COR-L47 (cell line): ENCODE results near the gene PTCD2.
"Not testable (repeated sequence)": the region's sequence is repeated elsewhere in the genome, so short reads cannot be mapped to it uniquely, and the experiment has no call there.

Experiments used
- DNase-seq: peaks from one replicate; lab custom pipeline; 2025; lab: John Stamatoyannopoulos, UW

PTCD2 gene

DNA sequence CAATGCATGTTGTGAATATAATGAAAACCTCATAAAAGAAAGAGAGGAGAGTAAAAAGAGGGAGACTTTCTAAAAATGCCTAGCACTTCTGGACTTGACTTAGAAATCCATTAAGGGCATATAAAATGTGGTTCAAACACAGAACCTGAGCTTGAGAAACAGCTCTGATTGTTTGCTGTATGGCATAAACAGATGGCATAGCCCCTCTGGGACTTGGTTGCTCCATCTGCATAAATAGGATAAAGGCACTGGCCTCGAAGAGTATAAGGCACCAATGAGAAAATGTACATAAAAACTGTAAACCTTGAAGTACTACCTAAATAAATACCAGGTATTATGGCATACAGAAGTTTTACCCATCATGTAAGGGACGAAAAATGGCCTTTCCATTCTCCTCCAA is 23.9 kb upstream of the PTCD2 start:
- no peak for DNase-seq

- not testable (repeated sequence) for DNase-seq
Observed at GRCh38 chr5:72298136-72298535, 22.0 kb upstream of the PTCD2 start.

DNA sequence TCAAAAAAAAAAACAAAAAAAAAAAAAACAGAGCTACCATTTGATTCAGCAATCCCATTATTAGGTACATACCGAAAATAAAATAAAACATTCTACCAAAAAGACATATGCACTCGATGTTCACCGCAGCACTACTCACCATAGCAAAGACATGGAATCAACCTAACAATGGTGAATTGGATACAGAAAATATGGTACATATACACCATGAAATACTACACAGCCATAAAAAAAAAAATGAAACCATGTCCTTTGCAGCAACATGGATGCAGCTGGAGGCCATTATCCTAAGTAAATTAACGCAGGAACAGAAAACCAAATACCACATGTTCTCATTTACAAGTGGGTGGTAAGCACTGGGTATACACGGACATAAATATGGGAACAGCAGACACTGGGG is 21.5 kb upstream of the PTCD2 start:
- DNase-seq: no peak

DNA sequence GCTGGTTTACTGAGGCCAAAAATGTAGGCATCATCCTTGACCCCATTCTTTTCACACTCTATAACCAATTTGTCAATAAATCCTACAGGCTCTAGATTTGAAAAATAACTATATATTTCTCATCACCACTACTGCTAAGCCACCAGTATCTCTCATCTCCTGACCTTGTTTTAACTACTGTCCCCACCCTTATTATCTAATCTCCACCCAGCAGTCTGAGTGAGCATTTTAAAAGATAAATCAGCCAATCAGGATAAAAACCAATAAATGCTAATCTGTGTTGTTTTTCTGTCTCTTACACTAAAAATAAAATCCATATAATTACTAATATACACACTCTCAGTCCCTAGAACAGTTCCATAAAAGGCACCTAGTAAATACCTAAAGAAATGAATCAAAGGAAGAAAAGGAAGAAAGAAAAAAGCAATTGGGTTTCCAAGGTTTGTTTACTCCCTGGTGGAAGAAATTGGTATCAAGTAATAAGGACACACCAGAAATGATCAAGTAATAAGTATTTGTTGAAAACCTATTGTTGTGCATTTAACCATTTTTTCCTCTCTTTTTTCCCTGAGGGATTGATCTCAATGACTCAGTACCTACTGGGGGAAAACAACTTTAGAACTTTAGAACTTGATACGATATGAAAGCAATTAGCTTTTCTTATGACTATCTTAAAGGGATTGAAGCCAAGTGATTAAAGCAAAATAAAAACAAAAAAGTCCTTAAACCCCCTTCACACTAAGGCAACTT is 19.4 kb upstream of the PTCD2 start:
- no peak for DNase-seq

GRCh38 chr5:72301557-72301956 is 18.6 kb upstream of the PTCD2 start:
- DNase-seq: no peak

DNA sequence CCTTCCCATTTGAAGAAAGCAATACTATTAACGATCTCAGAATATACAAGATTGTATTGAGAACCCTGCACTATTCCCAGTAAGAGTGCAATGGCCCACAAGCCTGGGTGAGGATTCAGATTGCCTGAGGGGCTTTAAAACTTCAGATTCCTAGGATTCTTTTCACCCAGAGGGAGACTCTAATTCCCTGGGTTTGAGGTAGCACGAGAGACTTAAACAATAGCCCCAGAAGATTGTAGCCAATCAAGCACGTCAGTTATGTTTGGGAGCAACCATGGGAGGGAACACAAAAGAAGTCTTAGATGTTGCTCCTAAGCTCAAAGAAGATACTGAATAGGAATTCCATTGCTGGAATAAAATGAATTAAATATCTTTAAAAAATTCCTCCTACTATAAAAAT is 18.0 kb upstream of the PTCD2 start:
- DNase-seq: no peak

- no peak for DNase-seq
Observed at GRCh38 chr5:72305194-72306142, 14.7 kb upstream of the PTCD2 start.

DNA sequence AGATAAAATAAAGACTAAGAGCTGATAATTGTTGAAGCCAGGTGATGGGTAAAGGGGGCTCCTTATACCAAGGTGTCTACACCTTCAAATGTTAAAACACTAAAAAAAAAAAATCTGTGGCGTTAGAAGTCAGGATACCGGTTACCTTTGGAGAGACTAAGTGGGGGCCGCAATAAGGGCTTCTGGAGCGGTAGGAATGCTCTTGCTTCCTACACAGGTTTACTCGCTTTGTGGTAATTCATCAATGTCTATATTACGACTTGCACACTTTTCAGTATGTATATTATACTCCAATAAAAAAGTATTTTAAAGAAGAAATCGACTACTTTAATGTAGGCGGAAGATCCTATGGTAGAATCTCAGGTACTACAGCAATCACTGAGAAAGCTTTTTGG is 12.6 kb upstream of the PTCD2 start:
- DNase-seq: no peak

GRCh38 chr5:72307968-72308852 is 12.0 kb upstream of the PTCD2 start:
- DNase-seq: peak; percentile 97

DNA sequence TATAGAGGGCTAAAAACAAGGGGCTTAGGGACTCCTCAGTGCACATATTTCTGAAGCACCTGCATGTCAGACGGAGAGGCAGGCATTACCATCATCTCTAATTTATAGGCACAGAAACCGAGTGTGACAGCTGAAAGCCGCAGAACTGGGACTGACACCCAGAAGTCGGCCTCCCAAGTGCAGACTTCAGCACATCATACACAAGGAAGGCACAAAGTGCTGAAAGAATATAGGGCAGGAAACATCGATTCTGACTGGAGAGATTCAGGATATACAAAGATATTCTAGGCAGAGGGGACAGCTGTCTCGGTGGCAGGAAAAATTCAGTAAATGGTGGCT is 11.4 kb upstream of the PTCD2 start:
- no peak for DNase-seq

DNA sequence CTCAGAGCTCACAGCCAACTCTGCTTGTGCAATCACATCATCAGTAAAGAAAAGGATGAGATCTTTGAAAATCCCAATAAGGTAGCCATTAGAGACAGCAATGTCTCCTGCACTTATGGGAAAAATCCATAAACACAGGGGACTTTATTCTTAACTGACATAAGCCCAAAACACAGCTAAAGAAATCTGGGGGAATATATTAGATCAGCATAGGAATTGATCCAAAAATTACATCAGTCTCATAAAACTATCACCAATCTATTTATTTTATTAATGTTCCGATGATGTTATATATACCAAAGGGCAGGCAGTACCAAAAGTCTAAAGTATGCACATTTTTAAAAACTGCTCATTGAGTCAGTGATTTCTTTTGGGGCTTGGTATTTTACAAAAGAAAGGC is 7.0 kb upstream of the PTCD2 start:
- no peak for DNase-seq

DNA sequence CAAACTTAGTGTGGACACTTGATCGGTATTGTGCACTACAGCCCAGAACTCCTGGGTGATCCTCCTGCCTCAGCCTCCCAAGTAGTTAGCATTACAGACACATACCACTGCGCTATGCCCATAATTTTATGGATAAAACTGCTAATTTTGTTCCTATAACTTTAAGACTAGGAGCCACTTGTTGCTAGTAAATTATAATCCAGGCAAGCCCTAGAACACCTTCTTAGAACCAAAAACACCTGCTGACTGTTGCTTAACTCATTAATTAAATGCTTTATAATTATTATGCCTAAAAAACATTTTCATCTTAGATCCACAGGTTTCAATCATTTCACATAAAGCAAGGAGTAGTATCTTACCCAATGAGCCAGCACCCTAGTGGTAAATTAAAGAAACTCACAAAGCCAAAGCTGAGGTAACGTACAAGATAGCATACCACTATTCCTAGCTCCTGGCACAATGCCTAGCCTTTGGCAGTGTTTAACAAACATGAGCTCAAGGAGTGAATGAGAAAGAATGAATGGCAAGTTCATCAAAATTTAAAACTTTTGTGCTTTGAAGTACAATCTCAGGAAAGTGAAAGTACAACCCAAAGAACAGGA is 5.5 kb upstream of the PTCD2 start:
- DNase-seq: peak; percentile 70

DNA sequence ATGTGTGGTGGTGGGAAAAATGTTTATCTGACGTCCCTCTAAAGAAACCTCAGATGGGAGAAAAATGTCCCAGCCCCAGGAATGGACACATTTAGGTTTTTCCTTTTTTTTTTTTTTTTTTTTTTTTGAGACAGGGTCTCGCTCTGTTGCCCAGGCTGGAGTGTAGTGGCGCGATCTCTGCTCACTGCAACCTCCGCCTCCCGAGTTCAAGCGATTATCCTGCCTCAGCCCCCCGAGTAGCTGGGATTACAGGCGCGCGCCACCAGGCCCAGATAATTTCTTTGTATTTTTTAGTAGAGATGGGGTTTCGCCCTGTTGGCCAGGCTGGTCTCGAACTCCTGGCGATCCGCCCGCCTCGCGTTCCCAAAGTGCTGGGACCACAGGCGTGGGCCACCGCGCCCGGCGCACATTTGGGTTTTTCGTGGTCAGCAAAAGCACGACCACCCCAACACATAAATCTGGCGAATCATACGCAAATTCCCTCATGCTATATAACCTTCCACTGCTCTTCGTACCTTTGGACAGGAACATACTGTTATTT is 668 bp upstream of the PTCD2 start:
- DNase-seq: not testable (repeated sequence)

GRCh38 chr5:72324189-72324825 is 4.1 kb downstream of the PTCD2 start:
- no peak for DNase-seq

DNA sequence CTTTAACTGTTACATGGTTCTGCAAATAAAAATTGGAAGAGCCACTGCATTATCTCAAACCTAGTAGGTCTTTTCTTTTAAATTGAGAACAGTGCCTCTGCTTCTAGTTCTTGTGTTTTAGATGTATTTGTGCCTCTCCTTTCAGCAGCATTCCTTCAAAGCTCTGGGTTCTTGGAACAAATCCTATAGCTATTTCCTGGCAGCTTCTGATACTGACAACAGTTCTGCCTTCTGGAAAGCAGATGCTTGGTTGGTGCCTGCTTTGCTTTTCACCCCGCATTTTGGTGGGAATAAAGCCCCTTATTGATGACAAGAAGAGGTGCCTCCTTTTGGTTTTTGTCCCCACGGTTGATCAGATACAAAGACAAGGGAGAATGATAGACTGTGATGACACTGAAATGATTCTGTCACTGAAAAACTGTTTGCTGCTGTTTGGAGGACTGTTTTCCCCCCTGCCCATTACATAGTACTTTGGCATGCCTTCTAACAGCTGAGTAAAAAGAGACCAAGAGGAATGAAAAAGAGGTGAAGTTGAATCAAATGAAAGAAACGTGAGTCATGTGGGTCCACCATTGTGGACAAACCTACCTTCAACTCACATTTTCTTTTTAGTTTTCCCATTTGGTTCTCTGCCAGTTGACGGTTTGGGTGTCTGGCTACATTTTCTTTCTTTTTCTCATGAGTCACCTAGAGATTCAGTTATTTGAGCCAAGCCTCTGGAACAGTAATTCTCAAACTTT is 5.6 kb downstream of the PTCD2 start:
- DNase-seq: no peak

- no peak for DNase-seq
Observed at GRCh38 chr5:72326306-72326649, 6.1 kb downstream of the PTCD2 start.

GRCh38 chr5:72328172-72328571 is 8.0 kb downstream of the PTCD2 start:
- DNase-seq: peak; percentile 57

DNA sequence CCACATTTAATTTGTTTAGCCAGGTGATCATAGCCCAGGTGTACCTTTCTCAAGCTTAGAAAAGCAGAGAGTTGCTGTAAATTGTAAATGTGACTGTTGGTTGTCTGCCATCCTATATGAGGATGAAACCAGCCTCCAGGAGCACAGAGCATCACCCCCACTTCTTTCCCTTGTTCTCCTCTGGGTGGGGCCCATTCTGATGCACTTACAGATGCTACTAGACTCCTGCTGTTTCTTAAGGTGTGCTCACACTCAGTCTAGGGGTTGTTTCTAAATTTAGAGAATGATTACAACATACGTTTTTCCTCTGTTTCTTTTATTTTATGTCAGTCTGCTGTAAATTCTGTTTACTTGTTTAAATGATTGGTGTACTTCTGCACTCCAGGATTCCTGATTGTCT is 10.5 kb downstream of the PTCD2 start:
- no peak for DNase-seq

GRCh38 chr5:72337159-72337558 is 17.0 kb downstream of the PTCD2 start:
- no peak for DNase-seq

GRCh38 chr5:72338689-72339209 is 18.6 kb downstream of the PTCD2 start:
- DNase-seq: no peak
